HG03469 (cell line): ENCODE data around the gene C17orf114.

Source experiments
- ATAC-seq: cut with Tn5 transposase; IDR thresholded peaks from one replicate; pipeline ENCODE4 v1.9.1; 2021; ENCODE audit warnings: mild to moderate bottlenecking, moderate library complexity, moderate number of reproducible peaks; ENCODE audit not compliant: unreplicated experiment

Gene C17orf114

GRCh38 chr17:4788159-4788806, 13.8 kb downstream of the C17orf114 start:
- no peak for ATAC-seq

GRCh38 chr17:4786516-4786915, 15.6 kb downstream of the C17orf114 start:
- no peak for ATAC-seq

- no peak for ATAC-seq
Measured at GRCh38 chr17:4786106-4786511, 16.0 kb downstream of the C17orf114 start, which contains the start of gene VMO1. Gene VMO1, minus strand, starts transcription at chr17:4786364. Its CDS starts 12 bp downstream, at chr17:4786352.

- ATAC-seq, result no peak
Measured at GRCh38 chr17:4785311-4786105, 16.6 kb downstream of the C17orf114 start.

GRCh38 chr17:4782652-4783051, 19.5 kb downstream of the C17orf114 start:
- ATAC-seq, result no peak

GRCh38 chr17:4780325-4780955, 21.7 kb downstream of the C17orf114 start:
- ATAC-seq, result no peak

- ATAC-seq, result no peak
Measured at GRCh38 chr17:4777969-4778760, 24.0 kb downstream of the C17orf114 start.

- ATAC-seq, result no peak
Measured at GRCh38 chr17:4772235-4772613, 29.9 kb downstream of the C17orf114 start.

GRCh38 chr17:4771519-4772234, 30.5 kb downstream of the C17orf114 start, which contains the start of gene TM4SF5:
Gene TM4SF5, plus strand, starts transcription at chr17:4771886. Its CDS starts 37 bp downstream, at chr17:4771923.
- no peak for ATAC-seq

- ATAC-seq, result no peak
Measured at GRCh38 chr17:4769628-4770027, 32.5 kb downstream of the C17orf114 start.

GRCh38 chr17:4768298-4768697, 33.8 kb downstream of the C17orf114 start:
- no peak for ATAC-seq

- no peak for ATAC-seq
Measured at GRCh38 chr17:4766723-4767122, 35.4 kb downstream of the C17orf114 start.

- ATAC-seq, result no peak
Measured at GRCh38 chr17:4766201-4766600, 35.9 kb downstream of the C17orf114 start.

- ATAC-seq, result no peak
Measured at GRCh38 chr17:4764595-4764994, 37.5 kb downstream of the C17orf114 start.

- ATAC-seq, result no peak
Measured at GRCh38 chr17:4759776-4760236, 42.3 kb downstream of the C17orf114 start.

GRCh38 chr17:4753392-4753791, 48.7 kb downstream of the C17orf114 start:
- ATAC-seq, result no peak

GRCh38 chr17:4751932-4752331, 50.2 kb downstream of the C17orf114 start:
- no peak for ATAC-seq
